IgD-negative memory B cell (primary cell): ENCODE results near the gene FOXP1. TPM values are rescaled to one million over a fixed set of nuclear protein-coding genes. Genes with fewer than 3 reads are reported as not detected.

Source experiments
- H3K27ac Mint-ChIP-seq, 3 donors: one replicate each; pipeline ENCODE4 v1.8.0; 2020 to 2022; ENCODE audit warnings: mild to moderate bottlenecking in 3 of 3, mixed read lengths in 3 of 3, moderate library complexity in 1 of 3
- H3K27me3 Mint-ChIP-seq: one replicate; pipeline ENCODE4 v1.8.0; 2021; ENCODE audit warnings: mixed read lengths
- H3K36me3 Mint-ChIP-seq: one replicate; pipeline ENCODE4 v1.8.0; 2020; ENCODE audit warnings: mild to moderate bottlenecking, mixed read lengths
- H3K4me1 Mint-ChIP-seq, 3 donors: one replicate each; pipeline ENCODE4 v1.8.0; 2020 to 2022; ENCODE audit warnings: mixed read lengths in 3 of 3, mild to moderate bottlenecking in 1 of 3
- H3K4me3 Mint-ChIP-seq, 4 donors: one replicate each; pipeline ENCODE4 v1.8.0; 2020 to 2022; ENCODE audit warnings: mild to moderate bottlenecking in 4 of 4, mixed read lengths in 4 of 4, moderate library complexity in 3 of 4
- H3K9me3 Mint-ChIP-seq, 3 donors: one replicate each; pipeline ENCODE4 v1.8.0; 2020 to 2021; ENCODE audit warnings: mixed read lengths in 3 of 3, mild to moderate bottlenecking in 1 of 3
- polyA plus RNA-seq: library from polyadenylated mRNA; unstranded; fragments of 300-500 nt; fragmentation: Illumina TruSeq; gene quantifications from one replicate; pipeline ENCODE4 v1.2.3, GENCODE V29; 2021

Gene FOXP1
- polyA plus RNA-seq, 1 donor from 2014 or later, result 277 TPM

DNA sequence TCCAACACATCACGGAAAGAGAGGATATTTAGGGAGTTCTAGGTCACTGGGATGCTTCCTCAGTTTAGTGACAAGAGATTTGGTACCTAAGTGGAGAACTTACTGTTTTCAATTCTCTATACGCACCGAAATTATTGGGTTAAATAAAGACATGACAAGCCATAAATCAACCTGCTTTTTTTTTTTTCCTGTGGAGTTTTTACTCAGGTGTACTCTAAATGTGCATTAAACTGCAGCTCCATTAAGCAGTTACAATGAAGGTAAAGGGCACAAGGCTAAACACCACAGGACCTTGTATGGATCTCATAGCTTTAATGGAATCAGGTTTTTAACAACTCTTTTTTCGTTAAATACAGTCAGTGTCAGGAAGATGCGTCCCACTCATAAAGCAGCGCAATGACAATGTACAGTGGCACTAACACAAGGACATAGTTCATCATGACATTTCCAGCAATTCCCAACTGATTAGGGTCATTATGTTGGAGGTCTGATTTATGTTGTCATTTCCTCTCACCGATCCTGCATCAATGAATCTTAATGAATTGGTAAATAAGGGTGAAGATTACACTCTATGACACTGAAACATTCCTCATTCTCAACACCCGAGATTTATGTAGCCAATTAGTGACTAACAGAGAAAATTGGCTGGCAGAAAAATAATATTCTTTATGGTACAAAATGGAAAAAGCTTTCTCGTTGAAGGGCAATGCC lies 355.2 kb downstream of the FOXP1 start:
- Mint-ChIP-seq H3K4me3 (no peak overlapping the region), H3K4me1 (peaks cover 20 to 29% (median 25%) of the 10 kb centered on the region in 3 donors), H3K27me3 (peaks cover 2% of the 10 kb centered on the region), H3K9me3 (peaks cover 0 to 2% (median 0%) of the 10 kb centered on the region in 3 donors), H3K27ac (peak overlapping the region in 1 of 3 donors; percentile 93), H3K36me3 (no peaks in the 10 kb centered on the region)

DNA sequence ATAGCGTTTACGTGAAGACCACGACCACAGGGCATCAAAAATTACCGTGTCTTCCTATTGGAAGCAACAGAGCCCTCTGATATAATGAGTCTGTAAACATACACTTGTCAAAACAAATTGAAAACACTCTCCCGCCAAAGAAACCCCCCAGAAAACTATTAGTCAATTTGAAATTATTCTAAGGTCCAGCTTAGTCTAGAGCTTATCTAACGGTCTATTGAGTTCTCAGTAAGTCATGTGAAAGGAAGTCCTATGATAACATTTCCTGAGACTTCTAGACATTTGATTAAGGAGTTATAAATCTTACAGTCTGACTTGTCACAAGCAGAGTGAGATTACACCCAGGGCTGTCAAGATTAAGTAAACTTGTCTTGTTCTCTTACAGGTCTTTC lies 356.3 kb downstream of the FOXP1 start:
- Mint-ChIP-seq H3K4me1 (peaks cover 20 to 29% (median 25%) of the 10 kb centered on the region in 3 donors), H3K9me3 (no peaks in the 10 kb centered on the region), H3K4me3 (peak overlapping the region; percentile 87 to 91 (median 90)), H3K36me3 (no peaks in the 10 kb centered on the region), H3K27ac (peak overlapping the region; percentile 91 to 96 (median 93)), H3K27me3 (peaks cover 2% of the 10 kb centered on the region)

DNA sequence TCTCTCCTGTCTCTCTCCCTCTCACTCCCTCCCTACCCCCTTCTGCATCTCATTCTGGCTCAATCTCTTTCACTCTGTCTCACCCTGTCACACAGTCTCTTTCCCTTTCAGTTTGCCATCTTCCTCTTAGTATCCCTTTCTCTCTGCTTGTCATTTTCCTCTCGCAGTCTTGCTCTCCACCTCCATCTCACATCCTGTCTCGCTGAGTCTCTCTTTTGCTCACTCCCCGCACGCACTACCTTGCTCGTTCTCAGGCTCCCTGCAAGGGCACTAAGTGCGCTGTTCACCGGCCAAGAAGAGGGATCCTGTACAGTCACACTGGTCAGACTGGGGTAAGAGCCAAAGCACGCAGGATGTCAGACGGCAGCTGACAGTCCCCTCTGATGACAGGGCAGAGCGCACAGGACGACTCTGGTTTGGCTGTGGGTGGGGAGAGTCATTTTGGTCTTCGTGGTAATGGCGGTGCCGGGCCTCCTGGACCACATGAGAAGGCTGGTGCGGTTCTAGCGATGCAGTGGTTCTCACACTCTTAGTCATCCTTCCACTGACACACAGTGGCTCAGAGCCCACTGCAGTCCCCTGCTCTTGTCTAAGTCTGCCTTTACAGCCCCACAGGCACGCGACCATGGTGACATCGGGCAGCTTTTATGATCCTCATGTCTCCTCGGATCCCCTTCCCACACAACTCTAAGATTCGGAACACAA lies 356.8 kb downstream of the FOXP1 start:
- Mint-ChIP-seq H3K36me3 (no peaks in the 10 kb centered on the region), H3K4me3 (peak overlapping the region; percentile 87 to 91 (median 90)), H3K4me1 (peaks cover 20 to 25% (median 25%) of the 10 kb centered on the region in 3 donors), H3K9me3 (no peaks in the 10 kb centered on the region), H3K27ac (peak overlapping the region; percentile 91 to 96 (median 93)), H3K27me3 (peaks cover 2% of the 10 kb centered on the region)

DNA sequence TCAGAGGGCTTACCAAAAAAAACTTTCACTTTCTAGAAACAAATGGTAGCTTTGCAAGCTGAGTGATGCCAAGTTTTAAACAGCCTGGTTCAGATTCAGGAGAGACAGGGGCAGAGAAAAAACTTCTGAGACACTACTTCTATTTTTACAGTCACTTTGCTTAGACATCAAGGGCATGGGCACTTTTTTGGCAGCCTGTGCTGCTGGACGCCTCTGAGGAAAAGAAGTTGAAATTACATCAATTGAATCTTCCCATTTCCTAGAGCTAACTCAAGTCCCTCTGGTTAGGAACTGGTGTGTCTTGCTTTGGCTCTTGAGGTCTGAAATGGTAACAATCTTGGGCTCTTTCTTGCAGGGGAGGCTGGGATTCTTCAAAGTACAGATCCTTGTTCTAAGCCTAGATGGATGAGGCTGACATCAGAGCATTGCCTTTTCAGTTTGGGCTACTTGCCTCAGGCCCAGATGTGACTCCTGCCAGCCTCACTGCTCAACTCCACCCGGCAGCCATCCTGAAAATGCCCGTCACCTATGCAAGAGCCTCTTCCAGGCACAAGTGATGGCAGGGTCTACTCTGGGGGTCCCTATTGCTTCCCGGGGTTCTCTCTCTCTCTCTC lies 357.5 kb downstream of the FOXP1 start:
- Mint-ChIP-seq H3K9me3 (peaks cover 0 to 5% (median 0%) of the 10 kb centered on the region in 3 donors), H3K27me3 (peaks cover 2% of the 10 kb centered on the region), H3K27ac (peak overlapping the region; percentile 91 to 96 (median 93)), H3K36me3 (no peaks in the 10 kb centered on the region), H3K4me3 (peak overlapping the region; percentile 87 to 91 (median 90)), H3K4me1 (peaks cover 20 to 24% (median 23%) of the 10 kb centered on the region in 3 donors)

DNA sequence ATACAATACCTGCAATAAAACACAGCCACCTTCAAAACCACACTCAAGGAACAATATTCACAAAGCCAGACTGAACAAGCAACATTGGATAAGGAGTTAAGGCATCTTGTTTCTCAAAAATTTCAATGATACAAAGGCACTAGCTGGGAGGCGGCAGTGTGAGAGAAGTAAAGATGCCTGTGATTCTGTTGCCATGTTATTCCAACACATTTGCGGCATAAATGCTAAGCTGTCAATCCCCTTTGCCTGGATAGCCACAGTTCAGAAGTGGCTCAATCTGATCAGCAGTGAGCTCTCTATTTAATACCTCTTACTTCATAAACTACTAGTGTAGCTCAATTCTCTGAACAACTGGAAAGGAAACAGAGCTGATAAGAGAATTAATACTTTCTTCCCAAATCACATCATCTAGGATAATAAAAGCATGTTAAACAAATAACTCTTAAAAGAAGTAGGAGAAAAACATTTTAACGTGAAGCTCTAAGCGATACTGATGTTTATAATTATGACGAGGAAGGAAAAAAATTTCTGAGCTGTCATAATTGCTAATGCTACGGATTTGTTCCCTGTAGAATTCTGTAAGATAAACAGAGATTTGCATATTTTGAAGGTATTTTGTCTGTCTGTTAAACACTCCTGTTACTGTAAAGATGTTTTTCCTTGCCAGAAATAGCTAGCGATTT lies 358.4 kb downstream of the FOXP1 start:
- H3K36me3 Mint-ChIP-seq, result peaks cover 2% of the 10 kb centered on the region
- H3K4me3 Mint-ChIP-seq, result peak overlapping the region in 3 of 4 donors; percentile 89 to 91 (median 90)
- peaks cover 2% of the 10 kb centered on the region for H3K27me3 Mint-ChIP-seq
- H3K4me1 Mint-ChIP-seq, result peaks cover 20 to 24% (median 23%) of the 10 kb centered on the region in 3 donors
- peaks cover 0 to 8% (median 0%) of the 10 kb centered on the region in 3 donors for H3K9me3 Mint-ChIP-seq
- H3K27ac Mint-ChIP-seq, result peak overlapping the region; percentile 60 to 93 (median 91)

DNA sequence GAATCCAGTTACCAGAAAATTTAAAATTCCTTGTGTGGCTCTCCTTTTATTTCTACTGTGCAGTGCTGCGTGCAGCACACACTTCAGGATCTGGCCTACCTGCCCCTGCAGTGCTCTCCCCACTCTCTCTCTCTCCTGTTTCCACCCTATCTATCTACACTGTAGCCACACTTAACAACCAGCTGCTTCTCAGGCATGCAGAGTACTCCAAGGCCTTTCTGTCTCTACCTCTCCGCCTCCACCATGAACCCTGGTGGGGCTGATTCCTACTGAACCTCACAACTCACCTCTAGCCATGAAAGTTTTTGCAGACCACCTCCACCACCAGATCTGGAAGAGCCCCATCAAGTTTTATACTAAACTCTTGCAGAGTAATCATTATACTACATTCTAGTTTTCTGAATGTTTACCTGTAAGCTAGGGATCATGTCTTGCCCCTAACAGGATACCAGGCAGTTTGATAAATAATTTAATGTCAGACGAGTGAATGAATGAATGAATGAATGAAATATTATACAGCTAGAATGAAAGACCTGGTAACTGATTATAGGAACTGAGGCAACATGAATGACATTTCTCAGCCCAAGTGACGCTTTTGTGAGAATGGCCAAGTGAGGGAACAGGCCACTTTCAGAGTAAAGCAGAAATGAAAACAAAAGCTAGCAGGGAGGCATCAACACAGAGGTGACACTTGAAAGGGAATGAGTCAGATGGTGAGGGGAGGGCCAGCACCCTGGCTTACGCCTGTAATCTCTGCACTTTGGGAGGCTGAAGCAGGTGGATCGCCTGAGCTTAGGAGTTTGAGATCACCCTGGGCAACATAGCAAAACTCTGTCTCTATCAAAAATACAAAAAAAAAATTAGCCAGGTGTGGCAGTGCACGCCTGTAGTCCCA lies 363.5 kb downstream of the FOXP1 start:
- peaks cover 2% of the 10 kb centered on the region for H3K27me3 Mint-ChIP-seq
- peaks cover 2% of the 10 kb centered on the region for H3K36me3 Mint-ChIP-seq
- H3K27ac Mint-ChIP-seq, result no peak overlapping the region
- H3K4me1 Mint-ChIP-seq, result peaks cover 7 to 18% (median 12%) of the 10 kb centered on the region in 3 donors
- H3K9me3 Mint-ChIP-seq, result peaks cover 0 to 8% (median 2%) of the 10 kb centered on the region in 3 donors
- H3K4me3 Mint-ChIP-seq, result no peak overlapping the region

DNA sequence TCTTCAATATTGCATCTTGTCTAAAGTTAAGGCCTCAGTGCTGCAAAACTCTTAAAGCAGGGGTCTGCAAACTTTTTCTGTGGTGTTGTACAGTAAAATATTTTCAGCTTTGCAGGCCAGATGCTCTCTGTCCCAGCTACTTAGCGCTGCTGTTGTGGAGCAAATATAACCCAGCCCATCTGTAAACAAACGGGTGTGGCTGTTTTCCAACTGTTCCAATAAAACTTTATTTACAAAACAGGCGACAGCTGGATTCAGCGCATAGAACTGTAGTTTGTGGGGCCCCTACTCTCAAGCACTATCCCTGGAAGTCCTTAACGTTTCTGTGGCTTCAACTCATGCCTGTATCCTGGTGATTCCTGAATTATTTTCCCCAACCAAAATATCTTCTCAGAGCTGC lies 365.0 kb downstream of the FOXP1 start:
- peaks cover 0 to 8% (median 2%) of the 10 kb centered on the region in 3 donors for H3K9me3 Mint-ChIP-seq
- H3K27ac Mint-ChIP-seq, result no peak overlapping the region
- no peaks in the 10 kb centered on the region for H3K27me3 Mint-ChIP-seq
- H3K36me3 Mint-ChIP-seq, result peaks cover 2% of the 10 kb centered on the region
- peaks cover 7 to 22% (median 16%) of the 10 kb centered on the region in 3 donors for H3K4me1 Mint-ChIP-seq
- H3K4me3 Mint-ChIP-seq, result no peak overlapping the region

DNA sequence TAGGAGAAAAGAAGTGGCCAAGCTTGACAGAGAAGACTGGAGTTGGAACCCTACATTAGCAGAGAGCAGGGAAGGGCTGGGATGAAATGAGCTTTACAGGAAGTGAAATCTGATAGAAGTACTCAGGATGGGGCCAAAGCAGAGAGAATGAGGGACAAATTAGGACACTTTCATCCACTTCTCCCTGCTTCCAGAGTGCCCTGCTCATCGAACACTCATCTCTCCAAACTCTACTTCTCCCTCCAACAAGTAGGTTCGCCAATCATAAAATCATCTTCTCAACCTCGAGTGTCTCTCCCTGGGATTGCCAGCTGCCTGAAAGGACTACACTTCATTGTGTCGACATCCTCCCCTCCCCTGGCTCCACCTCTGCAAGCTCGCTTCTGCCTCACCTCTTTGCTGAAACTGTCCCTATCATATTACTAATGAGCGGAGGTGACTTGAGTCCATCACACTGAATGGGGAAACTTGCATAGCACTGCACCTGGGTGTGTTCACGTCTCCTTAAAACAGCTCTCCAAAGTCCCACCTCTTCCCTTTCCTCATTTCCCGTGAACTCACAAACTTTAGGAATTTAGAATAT lies 365.8 kb downstream of the FOXP1 start:
- H3K27me3 Mint-ChIP-seq, result no peaks in the 10 kb centered on the region
- H3K4me3 Mint-ChIP-seq, result no peak overlapping the region
- H3K9me3 Mint-ChIP-seq, result peaks cover 0 to 8% (median 2%) of the 10 kb centered on the region in 3 donors
- peaks cover 2% of the 10 kb centered on the region for H3K36me3 Mint-ChIP-seq
- H3K4me1 Mint-ChIP-seq, result peaks cover 7 to 22% (median 16%) of the 10 kb centered on the region in 3 donors
- no peak overlapping the region for H3K27ac Mint-ChIP-seq

DNA sequence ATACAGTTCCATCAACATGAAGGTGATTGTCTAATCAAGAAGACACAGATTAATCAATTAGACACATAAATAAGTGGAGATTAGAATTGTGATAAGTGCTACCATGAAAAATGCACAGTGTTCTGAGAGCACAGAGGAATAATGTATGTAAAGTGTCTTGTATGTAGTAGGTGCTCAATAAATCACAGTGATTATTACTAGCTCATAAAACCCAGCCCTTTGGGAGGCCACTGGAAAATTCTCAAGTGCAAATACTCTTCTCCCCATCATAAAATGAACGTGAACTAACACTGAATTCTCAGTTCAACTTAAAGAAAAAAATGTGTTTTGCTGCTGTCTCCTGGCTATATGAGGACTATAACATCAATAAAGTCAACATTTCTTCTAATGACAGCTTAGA lies 368.2 kb downstream of the FOXP1 start:
- no peak overlapping the region for H3K27ac Mint-ChIP-seq
- H3K27me3 Mint-ChIP-seq, result no peaks in the 10 kb centered on the region
- H3K4me1 Mint-ChIP-seq, result peaks cover 5 to 22% (median 17%) of the 10 kb centered on the region in 3 donors
- H3K9me3 Mint-ChIP-seq, result peaks cover 0 to 2% (median 0%) of the 10 kb centered on the region in 3 donors
- peaks cover 2% of the 10 kb centered on the region for H3K36me3 Mint-ChIP-seq
- H3K4me3 Mint-ChIP-seq, result no peak overlapping the region

DNA sequence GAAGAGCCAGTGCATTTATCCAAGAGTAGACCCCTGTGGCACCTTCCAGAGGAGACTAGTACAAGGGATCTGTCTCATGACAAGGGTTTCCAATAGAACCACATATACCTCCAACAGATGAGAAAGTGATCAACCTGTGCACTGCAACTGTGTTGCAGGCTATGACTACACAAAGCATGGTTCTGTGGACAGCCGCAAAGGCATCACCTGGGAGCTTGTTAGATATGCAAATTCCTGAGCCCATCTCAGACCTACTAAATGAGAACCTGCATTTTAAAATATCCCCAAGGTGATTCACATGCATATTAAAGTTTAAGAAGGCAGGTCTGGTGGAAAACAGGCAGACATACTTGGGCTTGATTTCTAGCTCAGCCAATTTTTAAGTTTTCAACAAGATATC lies 368.7 kb downstream of the FOXP1 start:
- Mint-ChIP-seq H3K27me3 (no peaks in the 10 kb centered on the region), H3K9me3 (peaks cover 0 to 2% (median 0%) of the 10 kb centered on the region in 3 donors), H3K36me3 (peaks cover 2% of the 10 kb centered on the region), H3K4me1 (peaks cover 4 to 24% (median 20%) of the 10 kb centered on the region in 3 donors), H3K27ac (no peak overlapping the region), H3K4me3 (no peak overlapping the region)

DNA sequence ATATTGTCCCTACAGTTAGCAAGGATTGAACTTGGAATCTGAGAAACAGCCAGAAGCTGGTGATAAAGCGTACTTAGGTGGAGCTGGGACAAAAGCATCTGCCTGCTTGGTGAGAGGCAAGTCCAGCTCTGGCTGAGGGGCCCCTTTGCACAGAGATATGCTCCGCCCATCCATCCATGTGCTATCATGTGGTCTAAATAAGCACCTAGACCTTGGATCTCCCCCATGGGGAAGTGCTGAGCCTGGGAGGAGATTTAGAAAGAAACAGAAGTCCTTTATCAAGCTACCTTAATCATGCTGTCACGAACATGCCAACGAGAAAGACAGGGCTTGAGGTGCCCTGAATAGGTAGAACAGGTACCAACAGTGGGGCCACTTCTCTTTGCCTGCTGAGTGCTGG lies 369.5 kb downstream of the FOXP1 start:
- H3K4me3 Mint-ChIP-seq, result no peak overlapping the region
- H3K36me3 Mint-ChIP-seq, result peaks cover 2% of the 10 kb centered on the region

DNA sequence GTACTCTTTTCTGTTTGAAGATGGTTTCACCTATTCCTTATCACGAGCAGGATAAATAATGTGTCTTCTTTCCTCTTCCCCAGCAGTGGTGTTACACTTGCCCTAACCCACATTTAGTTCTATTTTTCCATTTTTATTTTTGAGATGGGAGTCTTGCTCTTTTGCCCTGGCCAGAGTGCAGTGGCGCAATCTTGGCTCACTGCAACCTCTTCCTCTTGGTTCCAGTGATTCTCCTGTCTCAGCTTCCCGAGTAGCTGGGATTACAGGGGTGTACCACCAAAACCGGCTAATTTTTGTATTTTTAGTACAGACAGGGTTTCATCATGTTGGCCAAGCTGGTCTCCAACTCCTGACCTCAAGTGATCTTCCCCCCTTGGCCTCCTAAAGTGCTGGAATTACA lies 372.4 kb downstream of the FOXP1 start:
- H3K36me3 Mint-ChIP-seq, result peaks cover 2% of the 10 kb centered on the region
- peak overlapping the region in 1 of 3 donors; percentile 72 for H3K27ac Mint-ChIP-seq
- peaks cover 3 to 26% (median 25%) of the 10 kb centered on the region in 3 donors for H3K4me1 Mint-ChIP-seq
- no peaks in the 10 kb centered on the region for H3K9me3 Mint-ChIP-seq
- no peaks in the 10 kb centered on the region for H3K27me3 Mint-ChIP-seq
- H3K4me3 Mint-ChIP-seq, result no peak overlapping the region

More for the DNA sequence above, 369.5 kb downstream of the FOXP1 start:
- H3K27ac Mint-ChIP-seq, result no peak overlapping the region
- H3K27me3 Mint-ChIP-seq, result no peaks in the 10 kb centered on the region
- peaks cover 0 to 1% (median 0%) of the 10 kb centered on the region in 3 donors for H3K9me3 Mint-ChIP-seq
- peaks cover 4 to 24% (median 20%) of the 10 kb centered on the region in 3 donors for H3K4me1 Mint-ChIP-seq

DNA sequence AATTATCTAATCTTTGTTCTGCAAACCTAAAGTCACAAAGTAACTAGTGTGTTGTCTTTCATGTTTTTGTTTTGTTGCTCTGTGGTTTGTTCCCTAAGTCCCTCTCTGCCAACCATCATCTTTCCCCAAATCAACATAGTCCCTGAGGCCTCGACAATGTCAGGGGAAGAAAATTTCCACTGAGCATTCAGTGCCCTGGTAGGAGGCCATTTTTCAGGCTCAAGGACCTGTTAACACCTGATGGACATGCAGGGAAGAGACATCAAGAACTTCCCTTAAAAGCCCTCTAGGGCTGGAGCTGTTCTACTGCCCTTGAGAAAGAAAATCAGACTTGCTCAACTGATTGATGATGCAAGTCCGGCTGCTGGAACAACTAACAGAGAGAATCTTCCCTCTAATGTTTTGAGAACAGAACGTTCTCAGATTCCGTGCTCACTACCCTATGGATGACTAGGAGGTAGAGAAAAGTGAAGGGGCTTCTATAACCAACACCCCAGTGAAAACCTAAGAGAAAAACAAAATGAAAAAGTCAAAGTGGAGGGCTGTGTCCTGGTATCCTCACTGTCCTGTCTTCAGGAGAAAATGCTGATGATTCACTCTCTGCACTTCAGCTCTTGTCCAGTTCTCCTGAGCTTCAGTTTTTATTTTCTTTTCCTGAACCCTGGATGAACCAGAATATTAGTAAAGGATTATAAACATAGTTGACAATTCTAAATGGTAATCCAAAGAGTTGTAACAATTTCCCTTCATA lies 373.1 kb downstream of the FOXP1 start:
- Mint-ChIP-seq H3K36me3 (peaks cover 2% of the 10 kb centered on the region), H3K4me1 (peaks cover 2 to 20% (median 20%) of the 10 kb centered on the region in 3 donors), H3K9me3 (no peaks in the 10 kb centered on the region), H3K27ac (no peak overlapping the region), H3K27me3 (no peaks in the 10 kb centered on the region), H3K4me3 (no peak overlapping the region)
